Tibial artery (tissue), 4 donors: ENCODE results near the gene MAGEF1.
A peak's percentile ranks its signal among the peaks of the same experiment; 100 is the strongest.

ENCODE experiments used
- DNase-seq, 2 donors: peaks; one replicate each; pipeline ENCODE4 v3.0.0-alpha.2; 2019
- H3K27ac ChIP-seq, 2 donors: fragments of 200-600 bp; sonication (generic) in 1 of 2; 1 replicate in 1 of 2; 2 replicates in 1 of 2; pipeline ENCODE4 v1.5.1; 2018 to 2019; ENCODE audit warnings: mild to moderate bottlenecking in 1 of 2
- H3K27me3 ChIP-seq, 2 donors: fragments of 200-600 bp; sonication (generic) in 1 of 2; one replicate each; pipeline versions ENCODE4 v1.5.1 to v1.6.0; 2016 to 2019
- H3K36me3 ChIP-seq, 3 donors: fragments of 200-600 bp; sonication (generic) in 2 of 3; one replicate each; pipeline ENCODE4 v1.5.1; 2016 to 2019; ENCODE audit warnings: mild to moderate bottlenecking in 2 of 3
- H3K4me1 ChIP-seq, 4 donors: fragments of 200-600 bp; sonication (generic) in 2 of 4; 1 replicate in 3 of 4; 2 replicates in 1 of 4; pipeline ENCODE4 v1.5.1; 2016 to 2019
- H3K4me3 ChIP-seq, 2 donors: fragments of 200-600 bp; sonication (generic) in 1 of 2; 1 replicate in 1 of 2; 2 replicates in 1 of 2; pipeline ENCODE4 v1.5.1; 2018 to 2019; ENCODE audit warnings: mild to moderate bottlenecking in 2 of 2
- H3K9me3 ChIP-seq, 3 donors: fragments of 200-600 bp; sonication (generic) in 1 of 3; one replicate each; pipeline ENCODE4 v1.5.1; 2016 to 2019
- intact Hi-C: fragments of 100-400 bp; cut with DNase I; formaldehyde crosslinking; loops from one replicate; pipeline ENCODE4 v1.15.0; 2023; ENCODE audit warnings: low total_unique reads
- TF ChIP-seq, protein P1 (sequence below), 2 experiments: fragments of 200-600 bp in 1 of 2; fragments of 450-650 bp in 1 of 2; IDR thresholded peaks; one replicate each; pipeline ENCODE4 v1.5.1; 2017 to 2019; ENCODE audit warnings: antibody characterized with exemption in 2 of 2, mild to moderate bottlenecking in 1 of 2, moderate library complexity in 1 of 2

MAGEF1 gene

DNA sequence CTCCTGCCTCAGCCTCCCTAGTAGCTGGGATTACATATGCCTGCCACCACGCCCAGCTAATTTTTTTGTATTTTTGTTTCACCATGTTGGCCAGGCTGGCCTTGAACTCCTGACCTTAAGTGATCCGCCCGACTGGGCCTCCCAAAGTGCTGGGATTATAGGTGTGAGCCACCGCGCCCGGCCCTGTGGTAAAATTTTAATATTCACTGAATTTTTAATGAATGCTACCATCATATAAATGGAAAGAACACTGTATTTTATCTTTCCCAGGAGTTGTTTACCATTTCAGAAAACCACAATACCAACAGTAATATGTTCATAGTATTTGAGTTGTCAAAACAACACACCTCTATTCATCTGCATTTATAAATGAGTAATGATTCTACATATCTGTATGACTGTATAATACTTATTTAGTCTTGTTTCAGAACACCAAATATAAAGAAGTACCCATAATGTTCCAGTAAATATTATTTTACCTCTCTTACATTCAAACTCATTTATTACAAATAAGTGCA, 16.2 kb upstream of the MAGEF1 start:
- no peaks in the 10 kb centered on the region for H3K4me1 ChIP-seq
- TF ChIP-seq, protein P1, sequence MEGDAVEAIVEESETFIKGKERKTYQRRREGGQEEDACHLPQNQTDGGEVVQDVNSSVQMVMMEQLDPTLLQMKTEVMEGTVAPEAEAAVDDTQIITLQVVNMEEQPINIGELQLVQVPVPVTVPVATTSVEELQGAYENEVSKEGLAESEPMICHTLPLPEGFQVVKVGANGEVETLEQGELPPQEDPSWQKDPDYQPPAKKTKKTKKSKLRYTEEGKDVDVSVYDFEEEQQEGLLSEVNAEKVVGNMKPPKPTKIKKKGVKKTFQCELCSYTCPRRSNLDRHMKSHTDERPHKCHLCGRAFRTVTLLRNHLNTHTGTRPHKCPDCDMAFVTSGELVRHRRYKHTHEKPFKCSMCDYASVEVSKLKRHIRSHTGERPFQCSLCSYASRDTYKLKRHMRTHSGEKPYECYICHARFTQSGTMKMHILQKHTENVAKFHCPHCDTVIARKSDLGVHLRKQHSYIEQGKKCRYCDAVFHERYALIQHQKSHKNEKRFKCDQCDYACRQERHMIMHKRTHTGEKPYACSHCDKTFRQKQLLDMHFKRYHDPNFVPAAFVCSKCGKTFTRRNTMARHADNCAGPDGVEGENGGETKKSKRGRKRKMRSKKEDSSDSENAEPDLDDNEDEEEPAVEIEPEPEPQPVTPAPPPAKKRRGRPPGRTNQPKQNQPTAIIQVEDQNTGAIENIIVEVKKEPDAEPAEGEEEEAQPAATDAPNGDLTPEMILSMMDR (IDR thresholded peaks at IDR 0.05), result no peak
- intact Hi-C loops, result loop anchor here (5.0 kb wide), 1 partner anchor 49 kb away; no protein-coding TSS in a partner anchor
- no peak overlapping the region for H3K27ac ChIP-seq
- DNase-seq, result no peak
- H3K4me3 ChIP-seq, result no peak overlapping the region
- H3K27me3 ChIP-seq, result no peaks in the 10 kb centered on the region
- no peaks in the 10 kb centered on the region for H3K36me3 ChIP-seq
- no peaks in the 10 kb centered on the region for H3K9me3 ChIP-seq

DNA sequence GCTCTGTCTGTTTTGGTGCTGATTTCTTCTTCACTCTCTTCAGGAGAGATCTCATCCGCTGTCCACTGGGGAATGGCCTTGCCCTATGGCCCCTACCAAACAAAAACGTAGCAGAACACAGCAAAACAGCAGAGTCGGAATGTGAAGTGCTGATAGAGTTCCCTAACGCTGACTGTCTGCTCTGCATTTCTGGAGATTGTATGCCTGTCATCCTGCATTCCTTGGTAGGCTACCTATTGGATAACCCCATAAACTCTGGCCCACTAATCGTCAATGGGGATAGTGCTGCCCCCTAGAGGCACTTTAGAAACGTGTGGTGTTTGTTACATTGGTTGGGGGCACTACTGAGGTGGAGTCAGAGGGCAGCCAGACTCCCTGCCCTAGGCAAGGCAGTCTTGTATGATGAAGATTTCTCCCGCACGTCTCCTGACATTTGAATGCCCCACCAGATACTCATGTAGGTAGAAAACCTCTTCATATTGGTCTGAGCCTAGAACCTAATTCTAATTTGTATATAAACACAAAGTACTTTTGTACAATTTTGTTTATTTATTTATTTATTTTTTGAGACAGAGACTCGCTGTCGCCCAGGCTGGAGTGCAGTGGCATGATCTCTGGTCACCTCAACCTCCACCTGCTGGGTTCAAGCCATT, 15.6 kb upstream of the MAGEF1 start:
- Histone ChIP-seq H3K36me3 (no peaks in the 10 kb centered on the region), H3K4me3 (no peak overlapping the region), H3K4me1 (no peaks in the 10 kb centered on the region), H3K27ac (no peak overlapping the region), H3K27me3 (no peaks in the 10 kb centered on the region), H3K9me3 (no peaks in the 10 kb centered on the region)
- TF ChIP-seq, protein P1 (IDR thresholded peaks at IDR 0.05), result peak; percentile 57 to 62
- intact Hi-C loops, result loop anchor here (5.0 kb wide), 1 partner anchor 50 kb away; no protein-coding TSS in a partner anchor
- DNase-seq, result peak in 1 of 2 donors; percentile 64

DNA sequence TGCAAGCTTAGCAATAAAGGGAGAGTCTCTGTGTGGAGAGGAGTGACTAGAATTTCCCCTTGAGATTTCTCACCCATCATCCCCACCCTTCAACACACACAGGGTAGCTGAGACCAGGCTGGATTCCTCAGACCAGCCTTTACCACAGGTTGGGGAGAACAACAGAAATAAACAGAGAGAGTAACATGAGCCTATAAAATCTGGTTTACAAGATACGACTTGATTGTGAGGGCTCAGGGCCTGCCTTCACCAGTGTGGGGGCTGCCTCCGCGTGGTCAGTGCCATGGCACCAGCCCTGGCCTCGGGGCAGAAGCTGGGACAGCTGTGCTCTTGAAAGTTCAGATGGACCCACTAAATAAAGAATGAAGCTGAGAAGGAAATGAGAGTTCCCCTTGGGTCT, 14.6 kb upstream of the MAGEF1 start:
- Histone ChIP-seq H3K9me3 (no peaks in the 10 kb centered on the region), H3K36me3 (no peaks in the 10 kb centered on the region), H3K27ac (no peak overlapping the region), H3K4me3 (no peak overlapping the region), H3K27me3 (no peaks in the 10 kb centered on the region), H3K4me1 (no peaks in the 10 kb centered on the region)
- TF ChIP-seq, protein P1 (IDR thresholded peaks at IDR 0.05), result no peak
- DNase-seq, result no peak
- intact Hi-C loops, result loop anchor here (5.0 kb wide), 1 partner anchor 51 kb away; no protein-coding TSS in a partner anchor

DNA sequence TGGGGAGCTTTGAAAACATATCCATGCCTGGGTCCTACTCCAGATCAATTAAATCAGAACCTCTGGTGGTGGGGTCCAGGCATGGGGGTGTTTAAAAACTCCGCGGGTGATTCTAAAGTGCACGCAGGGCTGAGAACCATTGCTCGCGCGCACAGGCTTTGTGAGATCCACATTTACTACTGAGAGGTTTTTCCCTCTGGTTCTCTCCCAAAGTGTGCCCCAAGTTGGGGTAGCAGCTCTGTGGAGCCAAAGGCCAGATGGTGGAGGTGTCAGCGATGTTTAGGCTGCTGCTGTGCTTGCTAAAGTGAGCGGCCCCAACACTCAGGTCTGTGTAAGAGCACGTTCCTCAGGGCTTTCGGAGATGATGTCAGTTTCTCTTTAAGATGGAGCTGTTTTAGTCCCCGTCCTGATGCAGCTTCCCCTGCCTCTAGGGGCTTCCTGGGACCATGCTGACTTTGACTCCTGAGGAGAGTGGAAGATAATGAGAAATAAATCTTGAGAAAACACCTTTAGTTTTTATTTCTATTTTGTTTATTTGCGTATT, 13.4 kb upstream of the MAGEF1 start:
- H3K4me3 ChIP-seq, result no peak overlapping the region
- TF ChIP-seq, protein P1 (IDR thresholded peaks at IDR 0.05), result no peak
- no peak overlapping the region for H3K27ac ChIP-seq
- no peaks in the 10 kb centered on the region for H3K36me3 ChIP-seq
- no peaks in the 10 kb centered on the region for H3K9me3 ChIP-seq
- H3K27me3 ChIP-seq, result no peaks in the 10 kb centered on the region
- no peaks in the 10 kb centered on the region for H3K4me1 ChIP-seq
- no peak for DNase-seq
- intact Hi-C loops, result loop anchor here (5.0 kb wide), 1 partner anchor 52 kb away; no protein-coding TSS in a partner anchor

DNA sequence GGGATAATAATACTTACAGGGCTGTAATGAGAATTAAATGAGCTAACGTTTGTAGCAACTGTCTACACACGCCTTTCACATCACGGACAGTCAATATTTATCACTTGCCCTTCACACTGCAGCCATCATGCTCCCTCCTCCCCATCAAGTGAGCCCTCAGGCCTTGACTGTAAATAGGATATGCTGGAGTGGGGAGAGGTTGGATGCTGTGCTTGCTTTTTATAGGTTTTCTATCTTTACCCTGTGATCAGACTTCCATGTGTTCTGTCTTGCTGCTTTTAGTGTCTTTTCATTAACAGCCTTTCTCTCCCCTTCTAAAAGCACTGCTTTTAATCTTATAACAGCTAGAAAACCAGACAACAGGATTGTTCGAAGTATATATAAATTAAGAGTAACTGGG, 12.8 kb upstream of the MAGEF1 start:
- Histone ChIP-seq H3K4me1 (no peaks in the 10 kb centered on the region), H3K4me3 (no peak overlapping the region), H3K9me3 (no peaks in the 10 kb centered on the region), H3K27ac (no peak overlapping the region), H3K27me3 (no peaks in the 10 kb centered on the region), H3K36me3 (no peaks in the 10 kb centered on the region)
- TF ChIP-seq, protein P1 (IDR thresholded peaks at IDR 0.05), result no peak
- intact Hi-C loops, result loop anchor here (5.0 kb wide), 1 partner anchor 53 kb away; no protein-coding TSS in a partner anchor
- no peak for DNase-seq
